Fibroblast of gingiva (primary cell): ENCODE measurements around the gene TMEM128.
"Not testable (repeated sequence)": the region's sequence is repeated elsewhere in the genome, so short reads cannot be mapped to it uniquely, and the experiment has no call there.

ENCODE experiments used
- DNase-seq: peaks from one replicate; pipeline ENCODE4 v3.0.0-alpha.2; 2011; ENCODE audit warnings: low read depth

Gene TMEM128, protein sequence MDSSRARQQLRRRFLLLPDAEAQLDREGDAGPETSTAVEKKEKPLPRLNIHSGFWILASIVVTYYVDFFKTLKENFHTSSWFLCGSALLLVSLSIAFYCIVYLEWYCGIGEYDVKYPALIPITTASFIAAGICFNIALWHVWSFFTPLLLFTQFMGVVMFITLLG

DNA sequence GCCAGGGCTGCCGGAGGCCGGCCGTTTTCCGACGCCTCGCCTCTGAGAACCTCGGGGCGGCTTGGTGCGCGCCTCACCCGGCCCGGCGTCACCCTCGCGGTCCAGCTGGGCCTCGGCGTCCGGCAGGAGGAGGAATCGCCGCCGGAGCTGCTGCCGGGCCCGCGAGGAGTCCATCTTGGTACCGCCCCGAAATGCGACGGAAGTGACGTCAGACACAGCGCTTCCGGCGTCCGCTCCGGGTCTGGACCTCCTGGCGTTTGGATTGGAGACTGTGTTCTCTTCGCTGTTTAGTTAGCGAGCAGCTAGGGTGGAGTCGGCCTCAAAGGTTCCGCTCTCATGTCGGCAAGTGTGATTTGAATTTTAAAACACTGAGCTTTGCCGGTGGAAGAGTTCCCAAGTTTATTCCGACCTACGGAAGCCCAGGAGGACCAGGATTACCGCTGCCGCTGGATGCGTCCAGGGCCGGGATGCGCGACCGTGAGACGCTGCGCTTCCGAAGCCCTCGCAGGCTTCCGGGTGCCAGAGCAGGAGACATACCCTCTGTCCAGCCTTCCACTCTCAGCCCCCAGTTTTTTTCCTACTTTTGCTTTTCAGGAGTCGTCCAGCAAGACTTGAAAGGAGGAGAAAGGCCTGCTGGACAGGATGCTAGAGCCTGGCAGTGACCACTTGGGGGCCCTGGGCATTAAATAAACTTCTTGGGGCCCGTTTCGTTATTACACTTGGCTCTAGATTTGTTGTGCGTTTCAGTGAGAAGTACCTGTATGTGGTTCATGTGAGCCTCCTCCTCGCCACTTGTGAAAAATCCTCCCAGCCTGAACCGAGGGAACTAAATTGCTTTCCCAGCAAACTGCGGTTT is at the start of gene TMEM128:
TSS of gene TMEM128 (minus strand) at position 195 of the 856 bp plus-strand sequence. CDS start at position 174, 21 bp downstream.
- peak; percentile 90 for DNase-seq

DNA sequence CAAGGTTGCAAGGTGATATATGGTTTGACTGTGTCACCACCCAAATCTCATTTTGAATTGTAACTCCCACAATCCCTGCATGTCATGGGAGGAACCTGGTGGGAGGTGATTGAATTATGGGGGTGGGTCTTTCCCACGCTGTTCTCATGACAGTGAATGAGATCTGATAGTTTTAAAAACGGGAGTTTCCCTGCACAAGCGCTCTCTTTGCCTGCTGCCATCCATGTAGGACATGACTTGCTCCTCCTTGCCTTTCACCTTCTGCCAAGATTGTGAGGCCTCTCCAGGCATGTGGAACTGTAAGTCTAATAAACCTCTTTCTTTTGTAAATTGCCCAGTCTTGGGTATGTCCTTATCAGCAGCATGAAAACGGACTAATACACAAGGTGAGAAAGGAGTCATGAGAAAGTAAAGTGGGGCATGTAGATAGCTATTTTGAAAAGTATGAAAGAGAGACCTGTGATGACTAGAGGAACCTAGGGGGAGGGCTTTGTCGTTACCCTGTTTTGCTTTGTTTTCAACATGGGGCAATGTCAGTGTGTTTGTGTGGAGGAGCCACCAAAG is 48.3 kb upstream of the TMEM128 start:
- no peak for DNase-seq

DNA sequence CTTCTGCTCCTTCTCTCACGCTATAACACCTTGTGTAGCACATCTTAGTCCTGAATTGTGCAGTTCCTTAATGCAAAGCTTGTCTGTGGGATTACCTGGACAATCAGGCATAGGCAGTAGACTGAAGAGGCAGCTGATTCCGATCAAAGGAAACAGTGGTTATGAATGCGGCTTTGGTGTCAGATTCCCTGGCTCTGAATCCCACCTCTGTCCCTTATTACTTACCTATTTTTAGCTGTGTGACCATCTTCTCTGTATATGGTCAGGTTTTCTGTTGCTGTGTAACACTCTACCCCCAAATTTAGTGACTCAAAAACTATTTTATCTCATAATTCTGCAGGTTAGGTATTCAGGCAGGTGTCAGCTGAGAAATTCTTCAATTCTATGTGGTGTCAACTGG is 45.3 kb upstream of the TMEM128 start:
- DNase-seq, result no peak

DNA sequence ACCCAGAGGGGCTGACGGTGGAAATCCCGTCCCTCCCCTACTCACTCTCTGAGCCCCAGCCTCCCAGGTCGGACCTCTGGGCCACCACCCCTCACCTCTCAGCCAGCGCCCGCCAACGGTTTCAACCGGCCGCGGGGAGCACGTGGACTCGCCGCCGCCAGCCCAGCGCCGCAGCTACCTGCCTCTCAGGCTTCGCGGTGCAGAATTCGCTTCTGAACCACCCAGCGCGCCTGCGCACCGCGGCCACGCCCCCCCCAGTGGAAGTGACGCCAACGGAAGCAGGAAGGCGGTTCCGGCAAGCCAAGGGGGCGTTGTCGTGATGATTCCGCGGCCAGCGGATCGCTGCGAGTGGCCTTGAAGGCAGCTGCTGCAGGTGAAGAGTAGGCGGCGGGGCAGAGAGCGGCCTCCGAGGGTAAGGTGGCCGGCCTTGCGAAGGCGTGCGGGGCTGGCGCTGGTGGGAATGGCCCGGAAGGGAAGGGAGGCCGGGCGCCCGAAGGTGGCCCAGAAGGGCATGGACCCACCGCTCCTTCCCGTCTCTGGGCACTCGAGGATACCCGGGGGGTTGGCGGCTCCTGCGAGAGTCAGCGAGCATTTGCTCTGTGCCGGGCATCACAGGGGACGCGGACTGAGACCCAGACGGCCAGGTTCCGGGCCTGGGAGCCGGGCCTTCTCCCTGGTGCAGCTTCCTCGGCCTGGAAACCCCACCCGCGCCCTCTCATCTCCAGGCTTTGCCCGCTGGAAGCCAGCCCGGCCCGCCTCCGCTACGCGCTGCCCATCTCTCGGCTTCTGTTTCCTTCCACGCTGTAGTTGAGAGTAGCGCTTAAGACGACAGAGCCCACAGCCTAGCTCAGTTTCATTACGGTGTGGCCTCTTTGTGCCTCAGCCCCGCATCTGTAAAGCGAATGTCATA is 42.2 kb upstream of the TMEM128 start, which contains the start of the genes LYAR and ZBTB49:
TSS of gene LYAR (minus strand) at position 214 of the 910 bp plus-strand sequence. CDS start 6,412 bp downstream, outside the sequence.
TSS of gene ZBTB49 (plus strand) at position 311 of the 910 bp plus-strand sequence. CDS start 9,695 bp downstream, outside the sequence.
- peak; percentile 86 for DNase-seq

DNA sequence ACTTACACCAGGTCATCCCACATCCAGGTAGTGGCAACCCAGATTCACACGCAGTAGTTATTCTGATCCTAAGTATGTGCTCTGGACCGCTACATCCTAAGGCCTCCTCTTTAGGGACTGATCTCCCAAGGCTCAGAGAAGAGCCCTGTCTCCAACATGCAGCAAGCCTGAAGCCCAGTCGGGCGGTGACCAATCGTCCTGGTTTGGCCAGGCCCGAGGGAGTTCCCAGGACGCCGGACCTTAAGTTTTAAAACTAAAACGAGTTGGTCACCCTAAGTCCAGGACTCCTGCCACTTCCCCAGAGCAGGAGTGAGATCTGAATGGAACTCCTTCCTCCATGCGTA is 41.5 kb upstream of the TMEM128 start:
- DNase-seq, result no peak

DNA sequence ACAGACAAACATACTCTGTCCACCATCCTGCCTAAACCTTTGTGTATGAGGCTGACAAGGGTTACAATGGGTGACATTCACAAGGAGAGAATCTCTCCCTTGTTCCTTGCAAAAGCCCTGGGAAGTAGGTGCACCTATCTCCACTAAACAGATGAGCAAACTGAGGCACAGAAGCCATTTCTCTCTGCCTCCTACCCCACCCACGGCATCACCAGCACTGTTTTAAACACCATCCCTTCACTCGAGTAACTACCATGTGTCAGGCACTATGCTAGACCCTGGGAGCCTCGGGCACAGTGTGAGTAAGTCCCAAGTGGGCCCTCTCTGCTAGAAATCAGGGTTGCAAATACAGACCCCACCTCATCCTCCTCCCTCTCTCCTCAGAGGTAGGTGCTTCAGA is 41.0 kb upstream of the TMEM128 start:
- no peak for DNase-seq

DNA sequence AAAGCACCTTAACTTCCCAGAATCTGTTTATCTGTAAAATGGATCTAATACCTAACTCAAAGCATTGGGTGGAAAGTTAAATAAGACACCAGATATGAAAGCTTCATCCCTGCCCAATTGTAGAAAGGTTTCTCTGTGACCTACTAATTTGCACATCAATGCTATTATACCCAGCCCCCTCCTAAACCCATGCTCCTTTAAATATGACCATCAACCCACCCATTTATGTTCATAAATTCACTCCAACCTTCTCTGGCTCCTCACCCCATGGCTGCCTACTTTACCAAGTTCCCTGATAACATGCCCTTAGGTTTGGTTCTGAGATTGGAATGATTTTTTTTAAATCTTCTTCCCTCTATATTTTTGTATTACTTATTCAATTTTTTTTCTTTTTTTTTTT is 40.1 kb upstream of the TMEM128 start:
- no peak for DNase-seq

DNA sequence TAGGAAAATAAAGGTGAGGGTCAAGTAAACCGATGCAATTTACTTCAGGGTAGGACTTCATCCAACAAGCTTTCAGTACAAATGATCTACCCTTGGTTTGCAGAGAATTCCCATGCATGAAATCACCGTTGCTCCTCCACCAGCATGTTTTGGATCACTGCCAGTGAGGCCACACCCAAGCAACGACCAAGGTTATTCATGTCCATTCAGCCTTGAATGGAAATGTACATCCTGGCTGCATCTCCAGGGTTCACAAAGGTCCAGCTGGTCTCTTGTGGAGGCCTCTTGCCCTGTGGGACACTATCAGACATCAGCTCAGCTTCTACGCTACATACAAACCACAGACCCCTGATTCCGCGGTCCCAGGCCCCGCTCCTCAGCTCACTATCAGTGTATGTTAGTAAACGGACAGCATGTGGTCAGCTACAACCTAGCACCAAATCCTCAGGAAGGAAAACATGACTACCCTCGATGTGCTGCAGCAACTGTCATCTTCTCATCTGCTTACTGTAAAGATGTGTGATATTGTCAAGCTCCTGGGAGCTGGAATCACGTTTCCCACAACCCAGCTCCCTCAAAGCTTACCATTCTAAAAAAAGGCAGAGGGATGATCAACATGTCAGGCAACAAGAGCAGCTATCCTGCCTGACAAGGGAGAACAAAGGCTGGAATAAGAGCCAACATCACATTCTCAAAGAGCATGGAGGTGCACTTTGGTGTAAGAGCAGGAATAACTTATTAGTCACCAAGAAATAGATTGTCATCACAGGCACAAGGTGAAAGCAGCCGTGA is 37.0 kb upstream of the TMEM128 start:
- no peak for DNase-seq

DNA sequence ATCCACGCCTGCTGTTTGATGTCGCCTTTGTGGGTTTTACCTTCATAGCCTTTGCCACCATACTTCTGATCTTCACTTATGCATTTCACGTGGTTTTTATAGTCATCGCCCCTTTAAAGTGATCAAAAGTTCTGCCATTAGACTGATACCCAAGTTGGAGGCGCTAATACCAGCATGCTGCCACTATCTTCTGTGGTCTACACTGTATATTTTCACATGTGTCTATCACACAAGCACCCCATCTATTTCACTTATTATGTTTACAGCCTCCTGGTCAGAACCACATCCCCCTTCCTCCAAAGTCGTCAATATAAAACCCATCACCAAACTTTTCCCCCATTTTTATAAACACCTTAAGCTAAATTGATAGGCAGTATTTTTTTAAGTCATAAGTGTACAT is 33.8 kb upstream of the TMEM128 start:
- no peak for DNase-seq

DNA sequence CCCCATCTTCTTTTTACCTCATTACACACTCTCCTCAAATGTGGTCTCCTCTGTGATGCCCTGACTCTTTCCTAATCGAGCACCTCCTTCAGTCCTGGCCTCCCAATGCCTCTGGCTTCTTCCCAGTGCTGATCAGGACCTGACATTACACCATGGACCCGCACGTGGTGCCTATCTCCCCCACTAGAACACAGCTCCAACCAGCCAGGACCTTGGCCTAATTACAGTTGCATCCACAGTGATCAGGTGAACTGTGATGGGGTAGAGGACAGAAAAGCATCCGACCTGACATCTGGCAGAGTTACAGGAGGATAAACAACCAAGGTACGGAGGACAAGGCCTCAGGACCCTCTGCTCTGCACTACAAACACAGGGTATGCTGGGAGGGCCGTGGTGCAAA is 29.5 kb upstream of the TMEM128 start:
- DNase-seq, result no peak

DNA sequence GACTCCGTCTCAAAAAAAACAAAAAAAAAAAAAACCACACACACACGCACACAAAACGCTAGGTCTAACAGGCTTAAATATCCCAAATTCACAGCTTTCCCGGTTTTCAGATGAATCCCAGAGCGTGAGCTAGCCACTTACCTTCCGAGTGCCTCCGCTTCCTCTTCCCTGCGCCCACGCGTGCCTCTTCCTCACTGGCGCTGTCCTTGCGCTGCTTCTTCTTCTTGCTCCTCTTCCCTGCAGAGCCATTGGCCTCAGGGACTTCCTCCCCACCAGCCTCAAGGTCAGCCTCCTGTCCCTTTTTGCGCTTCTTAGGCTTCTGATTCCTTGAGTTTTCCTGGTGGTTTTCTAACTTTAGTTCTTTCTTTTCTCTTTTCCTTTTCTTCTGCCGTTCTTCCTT is 26.2 kb upstream of the TMEM128 start:
- no peak for DNase-seq

DNA sequence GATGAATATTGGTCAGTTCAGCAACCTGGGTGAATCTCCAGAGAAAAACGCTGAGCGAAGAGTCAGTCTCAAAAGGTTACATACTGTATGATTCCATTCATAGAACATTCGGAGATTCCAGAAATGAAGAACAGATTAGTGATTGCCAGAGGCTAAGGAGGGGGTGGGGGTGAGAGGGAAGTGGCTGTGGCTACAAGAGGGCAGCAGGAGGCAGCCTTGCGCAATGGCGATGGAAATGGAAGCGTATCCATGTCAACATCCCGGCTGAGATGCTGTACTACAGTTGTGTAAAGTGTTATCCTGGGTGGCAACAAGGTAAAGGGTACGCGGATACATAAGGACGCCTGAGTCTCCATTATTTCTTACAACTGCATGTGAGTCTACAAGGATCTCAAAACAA is 23.9 kb upstream of the TMEM128 start:
- peak; percentile 57 for DNase-seq

DNA sequence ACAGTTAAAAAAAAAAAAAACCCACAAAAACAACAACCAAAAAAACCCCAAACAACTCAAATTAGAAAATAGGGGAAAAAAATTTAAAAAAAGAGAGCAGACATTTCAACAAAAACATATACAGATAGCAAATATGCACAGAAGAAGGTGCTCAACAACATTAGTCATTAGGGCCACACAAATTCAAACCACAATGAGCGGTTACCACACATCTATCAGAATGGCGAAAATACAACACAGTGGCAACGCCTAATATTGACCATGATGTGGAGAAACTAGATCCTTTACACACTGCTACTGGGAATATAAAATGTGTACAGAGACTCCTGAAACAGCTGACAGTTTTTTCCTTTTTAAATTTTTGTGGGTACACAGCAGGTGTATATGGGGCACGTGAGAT is 22.5 kb upstream of the TMEM128 start:
- no peak for DNase-seq

DNA sequence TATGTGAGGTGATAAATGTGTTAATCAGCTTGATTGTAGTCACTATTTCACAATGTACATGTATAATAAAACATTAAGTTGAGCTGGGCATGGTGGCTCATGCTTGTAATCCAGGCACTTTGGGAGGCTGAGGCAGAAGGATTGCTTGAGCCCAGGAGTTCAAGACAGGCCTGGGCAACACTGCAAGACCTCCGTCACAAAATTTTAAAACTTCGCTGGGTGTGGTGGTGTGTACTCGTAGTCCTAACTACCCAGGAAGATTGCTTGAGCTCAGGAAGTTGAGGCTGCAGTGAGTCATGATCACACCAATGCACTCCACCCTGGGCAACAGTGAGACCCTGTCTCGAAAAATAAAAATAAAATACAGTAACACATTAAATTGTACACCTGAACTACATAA is 21.8 kb upstream of the TMEM128 start:
- no peak for DNase-seq

DNA sequence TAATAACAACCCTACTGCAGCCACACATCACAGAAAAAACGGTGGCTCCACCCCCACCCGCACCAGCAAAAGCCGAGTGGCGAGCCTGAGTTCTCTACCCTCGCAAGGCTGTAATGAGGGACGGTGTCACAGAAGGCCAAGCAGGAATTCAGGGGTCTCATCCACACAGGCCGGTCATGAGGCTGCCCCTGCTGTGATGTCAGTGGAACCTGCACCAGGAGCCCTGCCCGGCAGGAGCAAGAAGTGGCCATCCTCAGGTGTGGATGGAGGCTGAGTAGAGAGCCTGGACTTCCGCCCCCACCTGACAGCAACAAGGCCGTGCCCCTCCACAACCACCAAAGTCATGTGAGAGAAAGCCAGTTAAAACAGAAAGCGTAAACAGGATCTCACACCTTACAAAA is 21.3 kb upstream of the TMEM128 start:
- DNase-seq, result no peak

DNA sequence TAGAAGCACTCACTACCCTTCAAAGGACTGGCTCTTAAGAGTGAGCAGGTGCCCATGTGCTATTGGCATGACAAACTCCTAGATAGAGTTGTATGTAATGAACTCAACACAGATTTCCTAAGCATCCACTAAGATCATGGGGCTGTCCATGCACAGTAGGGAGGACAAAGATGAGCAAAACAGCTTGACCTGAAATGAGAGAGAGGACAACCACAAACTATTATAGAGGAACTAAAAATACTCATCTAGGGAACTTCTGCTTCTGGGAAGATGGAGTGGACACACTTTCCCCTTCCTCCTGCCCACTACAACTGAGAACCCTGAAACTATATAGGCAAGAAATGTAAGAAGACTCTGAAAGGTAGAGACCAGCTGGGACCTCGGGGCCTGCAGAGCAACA is 20.8 kb upstream of the TMEM128 start:
- no peak for DNase-seq

DNA sequence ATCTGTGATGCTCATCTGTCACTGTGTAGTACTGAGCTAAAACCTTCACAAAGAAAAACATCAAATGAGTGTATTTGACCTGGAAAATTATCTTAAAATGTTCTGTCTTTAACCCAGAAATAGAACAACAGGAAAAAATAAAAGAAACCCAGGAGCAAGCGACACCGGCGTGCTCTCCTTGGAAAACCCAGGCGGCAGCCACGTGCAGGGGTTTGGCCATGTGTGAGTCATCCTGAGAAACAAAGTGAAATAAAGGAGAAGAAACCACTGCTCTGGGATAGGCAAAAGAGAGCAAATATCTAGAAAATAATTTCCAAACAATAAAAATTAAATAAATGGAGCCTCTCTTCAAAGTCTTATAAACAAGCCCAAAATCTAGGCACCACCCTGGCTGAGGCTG is 20.0 kb upstream of the TMEM128 start:
- DNase-seq, result no peak

DNA sequence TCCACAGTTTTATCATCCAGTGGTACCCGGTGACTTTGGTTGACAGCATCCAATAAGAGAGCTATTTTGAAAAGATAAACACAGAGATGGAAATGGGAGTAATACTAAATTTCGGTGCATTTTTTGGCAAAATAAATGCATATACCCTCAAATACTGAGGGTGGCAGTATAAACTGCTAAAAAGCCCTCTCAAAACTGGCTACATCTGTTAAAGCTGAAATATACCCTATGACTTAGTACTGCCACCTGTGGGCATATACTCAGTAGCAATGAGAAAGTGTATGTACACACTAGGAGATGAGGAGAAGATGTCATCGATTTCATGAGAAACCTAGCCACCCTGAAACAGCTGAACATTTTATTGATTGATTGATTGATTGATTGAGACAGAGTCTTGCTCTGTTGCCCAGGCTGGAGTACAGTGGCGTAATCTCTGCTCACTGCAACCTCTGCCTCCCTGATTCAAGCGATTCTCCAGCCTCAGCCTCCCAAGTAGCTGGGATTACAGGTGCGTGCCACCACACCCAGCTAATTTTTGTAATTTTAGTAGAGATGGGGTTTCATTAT is 12.2 kb upstream of the TMEM128 start:
- peak; percentile 64 for DNase-seq

DNA sequence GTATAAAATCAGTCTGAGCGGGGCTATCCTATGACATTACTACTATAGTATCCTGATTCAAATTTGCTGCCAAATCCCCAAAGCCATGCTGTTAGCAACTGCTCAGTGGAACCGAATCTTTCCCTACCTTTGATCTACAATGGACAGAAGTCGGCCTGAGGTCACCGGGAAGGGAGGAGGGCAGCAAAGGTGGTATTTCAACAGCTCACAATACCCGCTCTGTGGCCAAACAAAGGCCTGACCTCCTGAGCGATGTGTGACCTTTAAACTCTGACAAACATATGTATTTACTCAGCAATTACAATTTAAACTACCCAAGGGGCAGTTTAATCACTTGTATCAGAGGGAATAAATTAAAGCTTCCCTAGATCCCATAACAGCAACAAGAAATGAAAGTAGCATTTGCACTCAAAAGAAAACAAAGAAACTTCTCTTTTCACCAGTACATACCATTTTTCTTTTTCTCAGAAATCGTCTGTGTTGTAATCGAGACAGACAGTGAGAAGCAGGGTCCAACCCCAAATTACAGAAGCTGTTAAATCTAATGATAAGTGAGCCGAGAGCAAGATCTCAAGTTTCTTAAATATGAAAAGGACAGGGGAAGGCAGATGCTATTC is 11.6 kb upstream of the TMEM128 start:
- no peak for DNase-seq

DNA sequence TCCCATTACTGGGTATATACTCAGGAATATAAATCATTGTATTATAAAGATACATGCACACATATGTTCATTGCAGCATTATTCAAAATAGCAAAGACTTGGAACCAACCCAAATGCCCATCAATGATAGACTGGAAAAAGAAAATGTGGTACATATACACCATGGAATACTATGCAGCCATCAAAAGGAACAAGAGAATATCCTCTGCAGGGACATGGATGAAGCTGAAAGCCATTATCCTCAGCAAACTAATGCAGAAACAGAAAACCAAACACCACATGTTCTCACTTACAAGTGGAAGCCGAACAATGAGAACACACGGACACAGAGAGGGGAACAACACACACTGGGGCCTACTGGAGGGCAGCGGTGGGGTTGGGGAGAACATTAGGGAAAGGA is 9.7 kb upstream of the TMEM128 start:
- not testable (repeated sequence) for DNase-seq

DNA sequence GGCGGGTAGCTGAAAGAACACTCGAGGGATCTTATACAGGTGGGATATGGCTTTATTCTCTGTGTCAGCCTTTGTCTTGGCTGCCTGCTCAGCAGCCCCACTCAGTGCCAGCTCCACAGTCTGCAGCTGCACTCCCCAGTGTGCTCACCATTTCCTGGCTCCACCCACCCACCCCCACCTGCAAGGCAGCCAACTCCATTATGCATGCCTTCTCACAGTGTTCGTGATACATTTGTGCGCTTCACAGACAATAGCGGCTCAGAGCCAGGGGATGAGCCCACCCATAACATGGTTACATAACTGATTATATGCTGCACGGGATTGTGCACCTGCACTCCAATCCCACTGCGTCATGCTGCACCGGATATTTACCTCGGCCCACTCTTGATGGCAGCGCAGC is 8.8 kb upstream of the TMEM128 start:
- no peak for DNase-seq
